Measurements from ENCODE around the gene RINT1. TPM values are rescaled to one million over a fixed set of nuclear protein-coding genes. Genes with fewer than 3 reads are reported as not detected.
"Not testable (repeated sequence)": the region's sequence is repeated elsewhere in the genome, so short reads cannot be mapped to it uniquely, and the experiment has no call there.

Gene RINT1
- polyA plus RNA-seq, 1 of the 3 experiments (the other 2 are of a cell fraction): 13.1 TPM

- TF ChIP-seq, protein P1, sequence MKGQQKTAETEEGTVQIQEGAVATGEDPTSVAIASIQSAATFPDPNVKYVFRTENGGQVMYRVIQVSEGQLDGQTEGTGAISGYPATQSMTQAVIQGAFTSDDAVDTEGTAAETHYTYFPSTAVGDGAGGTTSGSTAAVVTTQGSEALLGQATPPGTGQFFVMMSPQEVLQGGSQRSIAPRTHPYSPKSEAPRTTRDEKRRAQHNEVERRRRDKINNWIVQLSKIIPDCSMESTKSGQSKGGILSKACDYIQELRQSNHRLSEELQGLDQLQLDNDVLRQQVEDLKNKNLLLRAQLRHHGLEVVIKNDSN (IDR thresholded peaks at IDR 0.05; ENCODE audit: borderline replicate concordance, low read depth): peak; percentile 62; the same call in 1 of the 2 replicates
- TF ChIP-seq GATA2 (CRISPR knock-in tag; IDR thresholded peaks at IDR 0.05) (no peak), YY1 (IDR thresholded peaks at IDR 0.05; ENCODE audit: low read depth) (peak; percentile 58; the same call in 1 of the 2 replicates), MXI1 (IDR thresholded peaks at IDR 0.05; ENCODE audit: low read depth, low read length) (peak; percentile 97), POLR2AphosphoS5 (IDR thresholded peaks at IDR 0.05; ENCODE audit: low read depth, low read length) (peak; percentile 97), JUND (IDR thresholded peaks at IDR 0.05) (no peak), EZH2phosphoT487 (IDR thresholded peaks at IDR 0.05; ENCODE audit: borderline replicate concordance, low read depth) (no peak), EP300 (IDR thresholded peaks at IDR 0.05; ENCODE audit: borderline replicate concordance in 1 of 2, low read depth in 1 of 2, low read length in 1 of 2) (no peak), TCF12 (IDR thresholded peaks at IDR 0.05) (peak; percentile 29; the same call in 1 of the 2 replicates), CHD2 (IDR thresholded peaks at IDR 0.05; ENCODE audit: low read length, partially characterized antibody) (peak; percentile 8), TEAD4 (IDR thresholded peaks at IDR 0.05; ENCODE audit: borderline replicate concordance, insufficient read depth) (no peak), FOXJ3 (CRISPR knock-in tag; IDR thresholded peaks at IDR 0.05) (no peak), GABPA (IDR thresholded peaks at IDR 0.05; ENCODE audit: low read depth) (no peak)
Measured at GRCh38 chr7:105521717-105522463, 10.1 kb upstream of the RINT1 start, which contains the start of gene PUS7 (continued).

GRCh38 chr7:105524423-105524822 is 7.6 kb upstream of the RINT1 start:
- H3K36me3 ChIP-seq (replicated peaks in 1 of 2; ENCODE audit: control insufficient read depth in 1 of 2, insufficient read depth in 2 of 2, low read length in 1 of 2); H3K27ac ChIP-seq (ENCODE audit: low read depth in 2 of 2, low read length in 1 of 2); H3K9me3 ChIP-seq; DNase-seq; H3K4me2 ChIP-seq; H3K9ac ChIP-seq; H3K9me2 ChIP-seq; H3K4me3 ChIP-seq (ENCODE audit: low read depth in 2 of 2, low read length in 1 of 2); H3K27me3 ChIP-seq (ENCODE audit: insufficient read depth); H3K4me1 ChIP-seq (ENCODE audit: control insufficient read depth in 1 of 2, insufficient read depth in 2 of 2, low read depth in 1 of 2, low read length in 1 of 2); H4K20me1 ChIP-seq (ENCODE audit: insufficient read depth); H2AFZ ChIP-seq (ENCODE audit: low read depth): not testable (repeated sequence)
- CTCF ChIA-PET: interaction anchor here (1.8 kb wide), 1 partner anchor 8 kb away, joined by 8 read pairs; the partner anchor contains the start of gene RINT1
- Histone ChIP-seq H3K79me2 (ENCODE audit: insufficient read depth) (peaks cover 22% of the 10 kb centered on the region), H3F3A (replicated peaks; ENCODE audit: insufficient read depth) (peaks cover 14% of the 10 kb centered on the region)
- POLR2A ChIA-PET: interaction anchor here (0.8 kb wide), 1 partner anchor 7 kb away, joined by 3 read pairs; the partner anchor contains the start of gene RINT1
- 98% methylated on average over 11 of the region's 11 CpGs for WGBS (ENCODE audit: low lambda C conversion rate)

DNA sequence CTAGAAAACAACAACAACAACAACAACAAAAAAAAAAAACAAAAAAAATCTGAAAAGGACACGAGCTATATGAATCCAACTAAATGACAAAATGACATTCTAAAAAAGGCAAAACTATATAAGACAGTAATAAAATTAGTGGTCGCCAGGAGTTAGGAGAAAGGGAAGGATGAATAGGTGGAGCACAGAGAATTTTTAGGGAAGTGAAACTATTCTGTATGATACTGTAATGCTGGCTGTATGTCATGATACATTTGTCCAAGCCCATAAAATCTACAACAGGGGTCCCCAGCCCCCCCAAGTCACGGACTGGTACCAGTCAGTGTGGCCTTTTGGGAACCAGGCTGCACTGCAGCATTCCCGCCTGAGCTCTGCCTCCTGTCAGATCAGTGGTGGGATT is 7.2 kb upstream of the RINT1 start:
- Histone ChIP-seq H4K20me1 (ENCODE audit: insufficient read depth) (no peaks in the 10 kb centered on the region), H3K27me3 (ENCODE audit: insufficient read depth) (no peaks in the 10 kb centered on the region), H3K9me2 (no peaks in the 10 kb centered on the region), H3K27ac (ENCODE audit: low read depth in 2 of 2, low read length in 1 of 2) (no peak overlapping the region), H3K4me1 (ENCODE audit: control insufficient read depth in 1 of 2, insufficient read depth in 2 of 2, low read depth in 1 of 2, low read length in 1 of 2) (peaks cover 3 to 5% of the 10 kb centered on the region in 2 experiments; a peak in 1 of 4 replicates), H3K79me2 (ENCODE audit: insufficient read depth) (peaks cover 18% of the 10 kb centered on the region), H3F3A (replicated peaks; ENCODE audit: insufficient read depth) (peaks cover 14% of the 10 kb centered on the region), H3K4me3 (ENCODE audit: low read depth in 2 of 2, low read length in 1 of 2) (no peak overlapping the region), H3K36me3 (replicated peaks in 1 of 2; ENCODE audit: control insufficient read depth in 1 of 2, insufficient read depth in 2 of 2, low read length in 1 of 2) (no peaks in the 10 kb centered on the region), H3K9me3 (no peaks in the 10 kb centered on the region), H2AFZ (ENCODE audit: low read depth) (no peak overlapping the region), H3K4me2 (no peak overlapping the region), H3K9ac (no peak overlapping the region)
- 70% methylated on average over 4 of the region's 4 CpGs for WGBS (ENCODE audit: low lambda C conversion rate)
- CTCF ChIA-PET: no interaction called here
- no peak for DNase-seq
- POLR2A ChIA-PET: no interaction called here
- TF ChIP-seq FOXM1 (IDR thresholded peaks at IDR 0.05; ENCODE audit: low read depth): no peak
- TF ChIP-seq MXI1 (IDR thresholded peaks at IDR 0.05; ENCODE audit: low read depth, low read length): no peak
- TF ChIP-seq SMC3 (IDR thresholded peaks at IDR 0.05; ENCODE audit: low read depth, low read length): no peak
- no peak for TF ChIP-seq ELF1 (IDR thresholded peaks at IDR 0.05)
- TF ChIP-seq CHD2 (IDR thresholded peaks at IDR 0.05; ENCODE audit: low read length, partially characterized antibody): no peak
- no peak for TF ChIP-seq EZH2phosphoT487 (IDR thresholded peaks at IDR 0.05; ENCODE audit: borderline replicate concordance, low read depth)
- TF ChIP-seq, protein P2, sequence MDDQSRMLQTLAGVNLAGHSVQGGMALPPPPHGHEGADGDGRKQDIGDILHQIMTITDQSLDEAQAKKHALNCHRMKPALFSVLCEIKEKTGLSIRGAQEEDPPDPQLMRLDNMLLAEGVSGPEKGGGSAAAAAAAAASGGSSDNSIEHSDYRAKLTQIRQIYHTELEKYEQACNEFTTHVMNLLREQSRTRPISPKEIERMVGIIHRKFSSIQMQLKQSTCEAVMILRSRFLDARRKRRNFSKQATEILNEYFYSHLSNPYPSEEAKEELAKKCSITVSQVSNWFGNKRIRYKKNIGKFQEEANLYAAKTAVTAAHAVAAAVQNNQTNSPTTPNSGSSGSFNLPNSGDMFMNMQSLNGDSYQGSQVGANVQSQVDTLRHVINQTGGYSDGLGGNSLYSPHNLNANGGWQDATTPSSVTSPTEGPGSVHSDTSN (IDR thresholded peaks at IDR 0.05): no peak
- TF ChIP-seq CTCF (IDR thresholded peaks at IDR 0.05): no peak
- TF ChIP-seq, protein P3, sequence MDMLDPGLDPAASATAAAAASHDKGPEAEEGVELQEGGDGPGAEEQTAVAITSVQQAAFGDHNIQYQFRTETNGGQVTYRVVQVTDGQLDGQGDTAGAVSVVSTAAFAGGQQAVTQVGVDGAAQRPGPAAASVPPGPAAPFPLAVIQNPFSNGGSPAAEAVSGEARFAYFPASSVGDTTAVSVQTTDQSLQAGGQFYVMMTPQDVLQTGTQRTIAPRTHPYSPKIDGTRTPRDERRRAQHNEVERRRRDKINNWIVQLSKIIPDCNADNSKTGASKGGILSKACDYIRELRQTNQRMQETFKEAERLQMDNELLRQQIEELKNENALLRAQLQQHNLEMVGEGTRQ (IDR thresholded peaks at IDR 0.05; ENCODE audit: borderline replicate concordance, low read depth, low read length): no peak
- TF ChIP-seq POLR2AphosphoS5 (IDR thresholded peaks at IDR 0.05; ENCODE audit: low read depth, low read length): no peak
- TF ChIP-seq FOSL2 (IDR thresholded peaks at IDR 0.05; ENCODE audit: borderline replicate concordance, low read depth): no peak
- TF ChIP-seq TEAD4 (IDR thresholded peaks at IDR 0.05; ENCODE audit: borderline replicate concordance, insufficient read depth): no peak
- no peak for TF ChIP-seq EP300 (IDR thresholded peaks at IDR 0.05; ENCODE audit: borderline replicate concordance in 1 of 2, low read depth in 1 of 2, low read length in 1 of 2)
- no peak for TF ChIP-seq YY1 (IDR thresholded peaks at IDR 0.05; ENCODE audit: low read depth)
- TF ChIP-seq GATA2 (CRISPR knock-in tag; IDR thresholded peaks at IDR 0.05): no peak
- no peak for TF ChIP-seq JUND (IDR thresholded peaks at IDR 0.05)
- no peak for TF ChIP-seq FOXJ3 (CRISPR knock-in tag; IDR thresholded peaks at IDR 0.05)
